ENCODE results near the gene SOS1. TPM values are rescaled to one million over a fixed set of nuclear protein-coding genes. Genes with fewer than 3 reads are reported as not detected.

Gene SOS1
- total and polyA plus RNA-seq, 9 donors: 14.4 to 70.1 (median 41.8) TPM

GRCh38 chr2:39109537-39109936 lies 11.3 kb downstream of the SOS1 start:
- Histone ChIP-seq H3K9me3 (no peaks in the 10 kb centered on the region), H3K27me3 (no peaks in the 10 kb centered on the region), H3K27ac (no peak overlapping the region), H3K4me1 (ENCODE audit: insufficient read depth) (peaks cover 6% of the 10 kb centered on the region), H3K36me3 (no peaks in the 10 kb centered on the region), H3K4me3 (no peak overlapping the region)
- intact Hi-C loops (cut with DNase I): no loop called here
- 77 to 91% (median 83%) methylated on average over 1 of the region's 1 CpG for WGBS, 3 donors
- TF ChIP-seq EP300 (IDR thresholded peaks at IDR 0.05) (no peak), POLR2A (IDR thresholded peaks at IDR 0.05) (no peak), CTCF (IDR thresholded peaks at IDR 0.05) (no peak)
- no peak for DNase-seq

GRCh38 chr2:39108377-39108776 lies 12.5 kb downstream of the SOS1 start:
- Histone ChIP-seq H3K4me3 (no peak overlapping the region), H3K9me3 (no peaks in the 10 kb centered on the region), H3K36me3 (no peaks in the 10 kb centered on the region), H3K4me1 (ENCODE audit: insufficient read depth) (peaks cover 3% of the 10 kb centered on the region), H3K27ac (no peak overlapping the region), H3K27me3 (no peaks in the 10 kb centered on the region)
- DNase-seq: no peak
- TF ChIP-seq CTCF (IDR thresholded peaks at IDR 0.05) (no peak), POLR2A (IDR thresholded peaks at IDR 0.05) (no peak), EP300 (IDR thresholded peaks at IDR 0.05) (no peak)
- WGBS, 3 donors: 44 to 47% (median 45%) methylated on average over 1 of the region's 1 CpG
- intact Hi-C loops (cut with DNase I): no loop called here

- WGBS, 3 donors: 51 to 57% (median 56%) methylated on average over 2 of the region's 2 CpGs
- intact Hi-C loops (cut with DNase I): no loop called here
- H3K4me1 ChIP-seq (ENCODE audit: insufficient read depth): peaks cover 3% of the 10 kb centered on the region
- H3K9me3 ChIP-seq: no peaks in the 10 kb centered on the region
- no peak for DNase-seq
- no peak overlapping the region for H3K4me3 ChIP-seq
- H3K27ac ChIP-seq: no peak overlapping the region
- TF ChIP-seq EP300 (IDR thresholded peaks at IDR 0.05): no peak
- no peak for TF ChIP-seq POLR2A (IDR thresholded peaks at IDR 0.05)
- TF ChIP-seq CTCF (IDR thresholded peaks at IDR 0.05): no peak
- no peaks in the 10 kb centered on the region for H3K27me3 ChIP-seq
- H3K36me3 ChIP-seq: no peaks in the 10 kb centered on the region
Observed at GRCh38 chr2:39107724-39108273, 13.1 kb downstream of the SOS1 start.

- Histone ChIP-seq H3K36me3 (no peaks in the 10 kb centered on the region), H3K27ac (no peak overlapping the region), H3K4me1 (ENCODE audit: insufficient read depth) (peaks cover 3% of the 10 kb centered on the region), H3K9me3 (no peaks in the 10 kb centered on the region), H3K27me3 (no peaks in the 10 kb centered on the region), H3K4me3 (no peak overlapping the region)
- DNase-seq: no peak
- TF ChIP-seq CTCF (IDR thresholded peaks at IDR 0.05) (no peak), EP300 (IDR thresholded peaks at IDR 0.05) (no peak), POLR2A (IDR thresholded peaks at IDR 0.05) (no peak)
- WGBS, 3 donors: 27 to 31% (median 28%) methylated on average over 4 of the region's 4 CpGs
- intact Hi-C loops (cut with DNase I): no loop called here
Observed at GRCh38 chr2:39107156-39107555, 13.7 kb downstream of the SOS1 start.

All from ovary (tissue), 9 donors.